Measurements from ENCODE around the gene NOPCHAP1.

GRCh38 chr12:104939089-104939488 is 47.0 kb upstream of the NOPCHAP1 start:
- TF ChIP-seq CTCF (optimal IDR thresholded peaks at IDR 0.05 in 1 of 3, IDR thresholded peaks at IDR 0.05 in 1 of 3, conservative IDR thresholded peaks at IDR 0.05 in 1 of 3; ENCODE audit: extremely low read depth in 1 of 3, insufficient read depth in 2 of 3, low read length in 3 of 3) = no peak
- TF ChIP-seq EZH2 (IDR thresholded peaks at IDR 0.05; ENCODE audit: low read length) = no peak

Measured in keratinocyte (primary cell).